Liver (tissue), 9 donors: Measurements from ENCODE around the gene NFATC2. TPM values are rescaled to one million over a fixed set of nuclear protein-coding genes. Genes with fewer than 3 reads are reported as not detected.

Experiments used
- DNase-seq: peaks from one replicate; pipeline ENCODE4 v3.0.0-alpha.2; 2017; ENCODE audit warnings: low spot score
- H3K27ac ChIP-seq, 2 donors: one replicate each; pipeline ENCODE4 v1.7.0; 2013; ENCODE audit warnings: inconsistent platforms in 2 of 2, low read length in 2 of 2, control low read depth in 1 of 2, low read depth in 1 of 2, mild to moderate bottlenecking in 1 of 2
- H3K27me3 ChIP-seq, 4 donors: one replicate each; pipeline versions ENCODE4 v1.6.1 to v1.7.0; 2013; ENCODE audit warnings: low read length in 3 of 4, inconsistent platforms in 1 of 4, mild to moderate bottlenecking in 1 of 4, moderate library complexity in 1 of 4; ENCODE audit not compliant: control insufficient read depth in 4 of 4, insufficient read depth in 4 of 4
- H3K36me3 ChIP-seq, 4 donors: one replicate each; pipeline versions ENCODE4 v1.6.1 to v1.7.0; 2013; ENCODE audit warnings: low read length in 3 of 4, mild to moderate bottlenecking in 3 of 4, low read depth in 1 of 4, moderate library complexity in 1 of 4; ENCODE audit not compliant: control insufficient read depth in 4 of 4, insufficient read depth in 3 of 4
- H3K4me1 ChIP-seq, 4 donors: one replicate each; pipeline versions ENCODE4 v1.6.1 to v1.7.0; 2013; ENCODE audit warnings: low read length in 3 of 4, mild to moderate bottlenecking in 3 of 4, moderate library complexity in 1 of 4; ENCODE audit not compliant: control insufficient read depth in 4 of 4, insufficient read depth in 4 of 4
- H3K4me3 ChIP-seq, 3 donors: one replicate each; pipeline versions ENCODE4 v1.6.1 to v1.7.0; 2013; ENCODE audit warnings: low read length in 3 of 3, control low read depth in 1 of 3, low read depth in 1 of 3, mild to moderate bottlenecking in 1 of 3
- H3K9ac ChIP-seq, 2 donors: one replicate each; pipeline ENCODE4 v1.7.0; 2013; ENCODE audit warnings: low read length in 2 of 2, mild to moderate bottlenecking in 2 of 2, moderate library complexity in 2 of 2, control low read depth in 1 of 2, low read depth in 1 of 2
- H3K9me3 ChIP-seq, 4 donors: one replicate each; pipeline versions ENCODE4 v1.6.1 to v1.7.0; 2013; ENCODE audit warnings: low read length in 3 of 4; ENCODE audit not compliant: control insufficient read depth in 4 of 4
- EGR1 ChIP-seq, 2 donors: IDR thresholded peaks; 2 replicates each; pipeline ENCODE4 v1.6.1; 2016 to 2018; ENCODE audit warnings: antibody characterized with exemption in 2 of 2, low read depth in 2 of 2
- FOXA1 ChIP-seq: IDR thresholded peaks from 2 replicates; pipeline ENCODE4 v1.6.1; 2016; ENCODE audit warnings: antibody characterized with exemption
- FOXA2 ChIP-seq: IDR thresholded peaks from 2 replicates; pipeline ENCODE4 v1.6.1; 2016; ENCODE audit warnings: antibody characterized with exemption
- GABPA ChIP-seq, 2 donors: IDR thresholded peaks in 1 of 2; conservative IDR thresholded peaks in 1 of 2; 2 replicates each; pipeline ENCODE4 v1.6.1; 2016; ENCODE audit warnings: antibody characterized with exemption in 2 of 2, mild to moderate bottlenecking in 1 of 2, moderate library complexity in 1 of 2
- HNF4A ChIP-seq, 2 donors: conservative IDR thresholded peaks; 2 replicates each; pipeline ENCODE4 v1.6.1; 2016; ENCODE audit warnings: antibody characterized with exemption in 2 of 2, mild to moderate bottlenecking in 2 of 2
- HNF4G ChIP-seq: IDR thresholded peaks from 2 replicates; pipeline ENCODE4 v1.6.1; 2016; ENCODE audit warnings: antibody characterized with exemption
- JUND ChIP-seq, 2 donors: IDR thresholded peaks; 2 replicates each; pipeline ENCODE4 v1.6.1; 2016; ENCODE audit warnings: antibody characterized with exemption in 2 of 2
- NR2F2 ChIP-seq: IDR thresholded peaks from 2 replicates; pipeline ENCODE4 v1.6.1; 2016; ENCODE audit warnings: antibody characterized with exemption
- RAD21 ChIP-seq, 2 donors: IDR thresholded peaks; 2 replicates each; pipeline ENCODE4 v1.6.1; 2016; ENCODE audit warnings: antibody characterized with exemption in 2 of 2, mild to moderate bottlenecking in 2 of 2
- RXRA ChIP-seq, 2 donors: IDR thresholded peaks; 2 replicates each; pipeline ENCODE4 v1.6.1; 2017 to 2018; ENCODE audit warnings: antibody characterized with exemption in 2 of 2, mild to moderate bottlenecking in 1 of 2
- SP1 ChIP-seq: IDR thresholded peaks from 2 replicates; pipeline ENCODE4 v1.6.1; 2018; ENCODE audit warnings: antibody characterized with exemption, mild to moderate bottlenecking
- TAF1 ChIP-seq: conservative IDR thresholded peaks from 2 replicates; pipeline ENCODE4 v1.6.1; 2016; ENCODE audit warnings: antibody characterized with exemption, mild to moderate bottlenecking
- YY1 ChIP-seq: IDR thresholded peaks from 2 replicates; pipeline ENCODE4 v1.6.1; 2016; ENCODE audit warnings: antibody characterized with exemption, mild to moderate bottlenecking
- WGBS: extraction: QIAGEN DNeasy Blood & Tissue Kit; methylation state at CpG from one replicate; pipeline ENCODE4 v1.1.7; 2013; 5-methylcytosine and 5-hydroxymethylcytosine counted together
- polyA plus RNA-seq, 2 donors: library from polyadenylated mRNA; stranded (reverse) in 1 of 2; unstranded in 1 of 2; fragments of 200-250 nt in 1 of 2; fragments of >200 nt in 1 of 2; fragmentation: Nextera tagmentation in 1 of 2; extraction: Ambion mirVana in 1 of 2; gene quantifications; one replicate each; pipeline versions ENCODE4 v1.2.1 to v1.2.3, GENCODE V29; 2013 to 2015
- total RNA-seq, 2 donors: library from RNA; depleted of rRNA; stranded (reverse); fragments of >200 nt; gene quantifications; one replicate each; pipeline ENCODE4 v1.2.3, GENCODE V29; 2014
- TF ChIP-seq, protein P1 (sequence below): IDR thresholded peaks from 2 replicates; pipeline ENCODE4 v1.6.1; 2016; ENCODE audit warnings: antibody characterized with exemption, mild to moderate bottlenecking
- TF ChIP-seq, protein P2 (sequence below): fragments of 150-350 bp; IDR thresholded peaks from 2 replicates; pipeline ENCODE4 v1.5.1; 2017; ENCODE audit warnings: improper control_type of control experiment, low read depth, low read length; ENCODE audit not compliant: missing input control
- TF ChIP-seq, protein P3 (sequence below): IDR thresholded peaks from 2 replicates; pipeline ENCODE4 v1.6.1; 2016; ENCODE audit warnings: antibody characterized with exemption
- TF ChIP-seq, protein P4 (sequence below): IDR thresholded peaks from 2 replicates; pipeline ENCODE4 v1.6.1; 2016; ENCODE audit warnings: antibody characterized with exemption
- TF ChIP-seq, protein P5 (sequence below): IDR thresholded peaks from 2 replicates; pipeline ENCODE4 v1.6.1; 2016; ENCODE audit warnings: antibody characterized with exemption
- donor health status: healthy.
- donor health status: healthy.
- donor health status: healthy.
- donor health status: healthy.
- donor health status: healthy.

The NFATC2 gene
- total and polyA plus RNA-seq, 4 donors: 1.2 to 6.7 (median 2.6) TPM

DNA sequence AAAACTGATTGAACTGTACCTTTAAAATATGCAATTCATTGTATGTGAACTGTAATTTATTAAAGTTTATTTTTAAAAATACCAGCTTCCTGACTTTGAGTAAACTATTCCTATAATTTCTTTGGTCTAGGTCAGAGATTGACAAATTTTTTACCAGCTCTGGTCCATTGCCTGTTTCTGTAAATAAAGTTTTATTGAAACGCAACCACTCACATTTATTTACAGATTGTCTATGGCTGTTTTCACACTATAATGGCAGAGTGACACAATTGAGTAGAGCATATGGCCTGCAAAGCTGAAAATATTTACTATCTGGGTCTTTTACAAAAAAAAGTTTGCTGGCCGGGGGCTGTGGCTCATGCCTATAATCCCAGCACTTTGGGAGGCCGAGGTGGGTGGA is 33.0 kb upstream of the NFATC2 start:
- no peak overlapping the region for H3K4me3 ChIP-seq
- WGBS: 89% methylated on average over 3 of the region's 3 CpGs
- TF ChIP-seq FOXA1: no peak
- no peak for TF ChIP-seq JUND (IDR thresholded peaks at IDR 0.05)
- TF ChIP-seq YY1: no peak
- TF ChIP-seq FOXA2: no peak
- TF ChIP-seq SP1: no peak
- TF ChIP-seq, protein P1, sequence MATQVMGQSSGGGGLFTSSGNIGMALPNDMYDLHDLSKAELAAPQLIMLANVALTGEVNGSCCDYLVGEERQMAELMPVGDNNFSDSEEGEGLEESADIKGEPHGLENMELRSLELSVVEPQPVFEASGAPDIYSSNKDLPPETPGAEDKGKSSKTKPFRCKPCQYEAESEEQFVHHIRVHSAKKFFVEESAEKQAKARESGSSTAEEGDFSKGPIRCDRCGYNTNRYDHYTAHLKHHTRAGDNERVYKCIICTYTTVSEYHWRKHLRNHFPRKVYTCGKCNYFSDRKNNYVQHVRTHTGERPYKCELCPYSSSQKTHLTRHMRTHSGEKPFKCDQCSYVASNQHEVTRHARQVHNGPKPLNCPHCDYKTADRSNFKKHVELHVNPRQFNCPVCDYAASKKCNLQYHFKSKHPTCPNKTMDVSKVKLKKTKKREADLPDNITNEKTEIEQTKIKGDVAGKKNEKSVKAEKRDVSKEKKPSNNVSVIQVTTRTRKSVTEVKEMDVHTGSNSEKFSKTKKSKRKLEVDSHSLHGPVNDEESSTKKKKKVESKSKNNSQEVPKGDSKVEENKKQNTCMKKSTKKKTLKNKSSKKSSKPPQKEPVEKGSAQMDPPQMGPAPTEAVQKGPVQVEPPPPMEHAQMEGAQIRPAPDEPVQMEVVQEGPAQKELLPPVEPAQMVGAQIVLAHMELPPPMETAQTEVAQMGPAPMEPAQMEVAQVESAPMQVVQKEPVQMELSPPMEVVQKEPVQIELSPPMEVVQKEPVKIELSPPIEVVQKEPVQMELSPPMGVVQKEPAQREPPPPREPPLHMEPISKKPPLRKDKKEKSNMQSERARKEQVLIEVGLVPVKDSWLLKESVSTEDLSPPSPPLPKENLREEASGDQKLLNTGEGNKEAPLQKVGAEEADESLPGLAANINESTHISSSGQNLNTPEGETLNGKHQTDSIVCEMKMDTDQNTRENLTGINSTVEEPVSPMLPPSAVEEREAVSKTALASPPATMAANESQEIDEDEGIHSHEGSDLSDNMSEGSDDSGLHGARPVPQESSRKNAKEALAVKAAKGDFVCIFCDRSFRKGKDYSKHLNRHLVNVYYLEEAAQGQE: no peak
- TF ChIP-seq, protein P2, sequence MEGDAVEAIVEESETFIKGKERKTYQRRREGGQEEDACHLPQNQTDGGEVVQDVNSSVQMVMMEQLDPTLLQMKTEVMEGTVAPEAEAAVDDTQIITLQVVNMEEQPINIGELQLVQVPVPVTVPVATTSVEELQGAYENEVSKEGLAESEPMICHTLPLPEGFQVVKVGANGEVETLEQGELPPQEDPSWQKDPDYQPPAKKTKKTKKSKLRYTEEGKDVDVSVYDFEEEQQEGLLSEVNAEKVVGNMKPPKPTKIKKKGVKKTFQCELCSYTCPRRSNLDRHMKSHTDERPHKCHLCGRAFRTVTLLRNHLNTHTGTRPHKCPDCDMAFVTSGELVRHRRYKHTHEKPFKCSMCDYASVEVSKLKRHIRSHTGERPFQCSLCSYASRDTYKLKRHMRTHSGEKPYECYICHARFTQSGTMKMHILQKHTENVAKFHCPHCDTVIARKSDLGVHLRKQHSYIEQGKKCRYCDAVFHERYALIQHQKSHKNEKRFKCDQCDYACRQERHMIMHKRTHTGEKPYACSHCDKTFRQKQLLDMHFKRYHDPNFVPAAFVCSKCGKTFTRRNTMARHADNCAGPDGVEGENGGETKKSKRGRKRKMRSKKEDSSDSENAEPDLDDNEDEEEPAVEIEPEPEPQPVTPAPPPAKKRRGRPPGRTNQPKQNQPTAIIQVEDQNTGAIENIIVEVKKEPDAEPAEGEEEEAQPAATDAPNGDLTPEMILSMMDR: no peak
- TF ChIP-seq, protein P3, sequence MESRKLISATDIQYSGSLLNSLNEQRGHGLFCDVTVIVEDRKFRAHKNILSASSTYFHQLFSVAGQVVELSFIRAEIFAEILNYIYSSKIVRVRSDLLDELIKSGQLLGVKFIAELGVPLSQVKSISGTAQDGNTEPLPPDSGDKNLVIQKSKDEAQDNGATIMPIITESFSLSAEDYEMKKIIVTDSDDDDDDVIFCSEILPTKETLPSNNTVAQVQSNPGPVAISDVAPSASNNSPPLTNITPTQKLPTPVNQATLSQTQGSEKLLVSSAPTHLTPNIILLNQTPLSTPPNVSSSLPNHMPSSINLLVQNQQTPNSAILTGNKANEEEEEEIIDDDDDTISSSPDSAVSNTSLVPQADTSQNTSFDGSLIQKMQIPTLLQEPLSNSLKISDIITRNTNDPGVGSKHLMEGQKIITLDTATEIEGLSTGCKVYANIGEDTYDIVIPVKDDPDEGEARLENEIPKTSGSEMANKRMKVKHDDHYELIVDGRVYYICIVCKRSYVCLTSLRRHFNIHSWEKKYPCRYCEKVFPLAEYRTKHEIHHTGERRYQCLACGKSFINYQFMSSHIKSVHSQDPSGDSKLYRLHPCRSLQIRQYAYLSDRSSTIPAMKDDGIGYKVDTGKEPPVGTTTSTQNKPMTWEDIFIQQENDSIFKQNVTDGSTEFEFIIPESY: no peak
- TF ChIP-seq EGR1 (IDR thresholded peaks at IDR 0.05; ENCODE audit: low read depth in 2 of 2): no peak
- TF ChIP-seq, protein P4, sequence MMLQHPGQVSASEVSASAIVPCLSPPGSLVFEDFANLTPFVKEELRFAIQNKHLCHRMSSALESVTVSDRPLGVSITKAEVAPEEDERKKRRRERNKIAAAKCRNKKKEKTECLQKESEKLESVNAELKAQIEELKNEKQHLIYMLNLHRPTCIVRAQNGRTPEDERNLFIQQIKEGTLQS: no peak
- TF ChIP-seq HNF4G: no peak
- no peak for TF ChIP-seq HNF4A (conservative IDR thresholded peaks at IDR 0.05)
- TF ChIP-seq, protein P5, sequence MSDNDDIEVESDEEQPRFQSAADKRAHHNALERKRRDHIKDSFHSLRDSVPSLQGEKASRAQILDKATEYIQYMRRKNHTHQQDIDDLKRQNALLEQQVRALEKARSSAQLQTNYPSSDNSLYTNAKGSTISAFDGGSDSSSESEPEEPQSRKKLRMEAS: no peak
- no peak for TF ChIP-seq RAD21 (IDR thresholded peaks at IDR 0.05)
- TF ChIP-seq TAF1: no peak
- TF ChIP-seq RXRA (IDR thresholded peaks at IDR 0.05): no peak
- no peak for TF ChIP-seq GABPA (IDR thresholded peaks at IDR 0.05 in 1 of 2, conservative IDR thresholded peaks at IDR 0.05 in 1 of 2)
- no peak for TF ChIP-seq NR2F2

More for the DNA sequence above, 33.0 kb upstream of the NFATC2 start:
- H3K27me3 ChIP-seq: no peaks in the 10 kb centered on the region
- H3K27ac ChIP-seq: no peak overlapping the region
- no peaks in the 10 kb centered on the region for H3K4me1 ChIP-seq
- no peaks in the 10 kb centered on the region for H3K36me3 ChIP-seq
- H3K9me3 ChIP-seq: no peaks in the 10 kb centered on the region
- no peak overlapping the region for H3K9ac ChIP-seq
- DNase-seq: no peak
